Measurements from ENCODE around the gene KIRREL3.
A peak's percentile ranks its signal among the peaks of the same experiment; 100 is the strongest.

GRCh38 chr11:127003260-127003981, 2.9 kb upstream of the KIRREL3 start:
- TF ChIP-seq MAFK (IDR thresholded peaks at IDR 0.05; ENCODE audit: partially characterized antibody), result no peak
- TF ChIP-seq, protein P1, sequence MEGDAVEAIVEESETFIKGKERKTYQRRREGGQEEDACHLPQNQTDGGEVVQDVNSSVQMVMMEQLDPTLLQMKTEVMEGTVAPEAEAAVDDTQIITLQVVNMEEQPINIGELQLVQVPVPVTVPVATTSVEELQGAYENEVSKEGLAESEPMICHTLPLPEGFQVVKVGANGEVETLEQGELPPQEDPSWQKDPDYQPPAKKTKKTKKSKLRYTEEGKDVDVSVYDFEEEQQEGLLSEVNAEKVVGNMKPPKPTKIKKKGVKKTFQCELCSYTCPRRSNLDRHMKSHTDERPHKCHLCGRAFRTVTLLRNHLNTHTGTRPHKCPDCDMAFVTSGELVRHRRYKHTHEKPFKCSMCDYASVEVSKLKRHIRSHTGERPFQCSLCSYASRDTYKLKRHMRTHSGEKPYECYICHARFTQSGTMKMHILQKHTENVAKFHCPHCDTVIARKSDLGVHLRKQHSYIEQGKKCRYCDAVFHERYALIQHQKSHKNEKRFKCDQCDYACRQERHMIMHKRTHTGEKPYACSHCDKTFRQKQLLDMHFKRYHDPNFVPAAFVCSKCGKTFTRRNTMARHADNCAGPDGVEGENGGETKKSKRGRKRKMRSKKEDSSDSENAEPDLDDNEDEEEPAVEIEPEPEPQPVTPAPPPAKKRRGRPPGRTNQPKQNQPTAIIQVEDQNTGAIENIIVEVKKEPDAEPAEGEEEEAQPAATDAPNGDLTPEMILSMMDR (IDR thresholded peaks at IDR 0.05), result peak; percentile 73
- no peak for TF ChIP-seq EP300 (IDR thresholded peaks at IDR 0.05)
- no peak for TF ChIP-seq REST (IDR thresholded peaks at IDR 0.05)
- TF ChIP-seq, protein P2, sequence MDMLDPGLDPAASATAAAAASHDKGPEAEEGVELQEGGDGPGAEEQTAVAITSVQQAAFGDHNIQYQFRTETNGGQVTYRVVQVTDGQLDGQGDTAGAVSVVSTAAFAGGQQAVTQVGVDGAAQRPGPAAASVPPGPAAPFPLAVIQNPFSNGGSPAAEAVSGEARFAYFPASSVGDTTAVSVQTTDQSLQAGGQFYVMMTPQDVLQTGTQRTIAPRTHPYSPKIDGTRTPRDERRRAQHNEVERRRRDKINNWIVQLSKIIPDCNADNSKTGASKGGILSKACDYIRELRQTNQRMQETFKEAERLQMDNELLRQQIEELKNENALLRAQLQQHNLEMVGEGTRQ (IDR thresholded peaks at IDR 0.05), result no peak
- no peak for TF ChIP-seq HEYL (CRISPR knock-in tag; IDR thresholded peaks at IDR 0.05)
- TF ChIP-seq POLR2A (IDR thresholded peaks at IDR 0.05; ENCODE audit: low read length), result no peak
- no peak for TF ChIP-seq HOXB5 (CRISPR knock-in tag; IDR thresholded peaks at IDR 0.05)
- TF ChIP-seq RFX5 (IDR thresholded peaks at IDR 0.05), result no peak
- no peak for TF ChIP-seq RNF2 (IDR thresholded peaks at IDR 0.05; ENCODE audit: borderline replicate concordance, low read depth)
- no peak for TF ChIP-seq KDM5A (IDR thresholded peaks at IDR 0.05)
- TF ChIP-seq MAZ (IDR thresholded peaks at IDR 0.05; ENCODE audit: borderline replicate concordance, low read depth, low read length), result no peak
- TF ChIP-seq PHF8 (IDR thresholded peaks at IDR 0.05; ENCODE audit: borderline replicate concordance, low read depth), result no peak

Measured in A549 (cell line).